CD4-positive, alpha-beta T cell treated with Interleukin-4 for 4 hours (primary cell): Measurements from ENCODE around the gene MARVELD1.
"Not testable (repeated sequence)": the region's sequence is repeated elsewhere in the genome, so short reads cannot be mapped to it uniquely, and the experiment has no call there.

Source experiments
- DNase-seq: peaks from one replicate; pipeline ENCODE4 v3.0.0-alpha.2; 2020

MARVELD1 gene

DNA sequence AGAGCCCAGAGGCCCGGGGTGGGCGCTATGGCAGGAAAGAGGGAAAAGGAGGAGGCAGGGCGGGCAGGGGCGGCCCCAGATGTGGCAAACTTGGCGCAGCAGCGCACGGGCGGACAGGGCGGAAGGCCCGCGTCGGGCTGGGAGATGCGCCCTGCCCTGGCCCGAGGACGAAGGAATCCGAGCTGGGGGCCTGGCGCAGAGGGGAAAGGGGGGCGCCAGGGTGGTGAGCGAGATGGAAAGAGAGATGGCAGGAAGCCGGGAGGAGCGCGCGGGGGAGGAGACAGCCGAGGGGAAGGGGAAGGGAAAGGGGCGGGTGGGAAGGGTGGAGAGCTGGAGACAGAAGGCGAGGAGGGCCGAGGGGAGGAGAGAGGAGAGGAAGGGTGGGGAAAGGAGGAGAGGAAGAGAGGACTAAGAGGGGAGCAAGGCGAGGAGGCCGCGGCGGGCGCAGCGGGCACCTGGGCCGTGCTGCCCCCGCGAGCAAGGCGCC lies at the start of gene MARVELD1:
Gene MARVELD1 (plus strand): TSS at position 392 of the 487 bp plus-strand sequence. CDS start 147 bp downstream, outside the sequence.
- DNase-seq = no peak

DNA sequence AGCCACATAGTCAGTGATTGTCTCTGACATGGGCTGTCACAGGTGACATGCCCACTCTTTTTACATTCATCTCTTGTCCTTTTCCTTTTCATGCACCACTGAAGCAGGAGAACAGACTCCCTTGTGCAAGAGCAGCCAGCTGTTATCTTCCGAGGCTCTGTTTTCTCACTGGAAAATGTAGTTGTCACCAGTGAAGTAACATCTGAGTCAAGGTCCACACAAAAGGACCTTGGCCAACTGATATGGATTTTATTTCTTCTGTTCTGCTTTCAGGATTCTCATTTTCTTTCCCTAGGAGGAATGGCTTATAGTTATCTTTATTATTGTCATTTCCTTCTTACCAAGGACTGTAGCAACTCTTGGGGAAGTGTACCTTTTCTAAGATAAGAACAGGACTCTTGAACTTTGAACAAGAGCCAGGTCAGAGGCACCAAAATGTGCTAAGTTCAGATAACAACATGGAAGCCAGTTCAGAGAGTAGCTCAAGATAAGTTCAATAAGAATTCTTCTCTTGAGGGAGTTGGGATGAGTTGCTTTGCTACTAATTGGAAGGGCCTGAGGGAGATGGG lies 49.2 kb upstream of the MARVELD1 start:
- DNase-seq = no peak

- DNase-seq = no peak
These were observed 46.5 kb upstream of the MARVELD1 start for GRCh38 chr10:97666992-97667391.

DNA sequence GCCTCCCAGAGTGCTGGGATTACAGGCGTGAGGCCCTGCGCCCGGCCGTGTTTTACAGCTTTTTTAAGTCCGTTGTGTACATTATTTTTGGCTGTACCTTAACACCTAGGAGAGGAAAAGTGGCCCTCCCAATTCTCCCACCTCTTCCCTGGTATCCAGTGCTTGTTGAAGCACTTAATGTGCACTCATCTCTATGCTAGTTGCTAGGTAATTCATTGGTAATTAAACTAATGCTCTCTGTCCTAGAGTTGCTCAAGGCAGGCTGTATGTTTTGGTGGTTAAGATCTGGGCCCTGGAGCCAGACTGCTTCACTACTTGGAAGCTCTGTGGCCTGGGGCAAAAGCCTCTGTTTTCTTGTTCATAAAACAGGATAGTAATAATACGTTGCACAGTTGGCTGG lies 46.1 kb upstream of the MARVELD1 start:
- no peak for DNase-seq

DNA sequence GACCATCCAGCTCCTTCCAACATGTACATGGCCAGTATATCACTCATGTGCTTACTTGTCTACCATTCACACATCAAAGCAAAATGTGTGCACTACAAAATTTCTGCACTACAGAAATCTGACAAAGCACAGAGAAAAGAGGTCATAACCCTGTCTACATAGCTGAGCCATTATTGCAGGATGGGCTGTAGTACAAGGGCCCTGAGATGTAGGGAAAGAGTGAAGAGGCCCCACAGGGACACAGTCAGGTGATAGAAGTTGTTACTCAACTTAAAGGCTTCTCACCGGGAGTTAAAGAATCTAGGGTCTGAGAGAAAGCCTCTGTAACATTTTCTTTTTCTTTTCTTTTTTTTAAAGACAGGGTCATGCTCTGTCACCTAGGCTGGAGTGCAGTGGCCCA lies 44.0 kb upstream of the MARVELD1 start:
- no peak for DNase-seq

- DNase-seq = no peak
These were observed 39.6 kb upstream of the MARVELD1 start for GRCh38 chr10:97673736-97674525.

DNA sequence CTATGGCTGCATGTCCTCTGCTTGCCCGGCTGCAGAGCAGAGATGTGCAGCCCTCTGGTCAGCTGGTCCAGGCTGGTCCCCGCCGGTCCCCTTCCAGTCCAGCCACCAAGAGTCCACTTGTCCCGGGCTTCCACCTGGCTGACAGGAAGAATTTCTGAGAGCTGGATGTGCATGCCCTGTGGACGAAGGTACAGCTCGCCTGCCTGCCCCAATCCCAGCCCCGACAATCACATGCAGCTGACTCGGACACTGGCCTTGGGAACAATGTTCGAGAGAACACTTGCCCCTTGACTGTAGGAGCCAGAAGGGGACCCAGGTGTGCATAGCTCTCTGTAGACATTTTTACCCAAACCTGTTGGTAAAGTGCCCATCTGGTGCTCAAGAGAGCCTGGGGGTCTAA lies 38.3 kb upstream of the MARVELD1 start:
- DNase-seq = no peak

- peak; percentile 55 for DNase-seq
These were observed 36.6 kb upstream of the MARVELD1 start for GRCh38 chr10:97676770-97677581.

DNA sequence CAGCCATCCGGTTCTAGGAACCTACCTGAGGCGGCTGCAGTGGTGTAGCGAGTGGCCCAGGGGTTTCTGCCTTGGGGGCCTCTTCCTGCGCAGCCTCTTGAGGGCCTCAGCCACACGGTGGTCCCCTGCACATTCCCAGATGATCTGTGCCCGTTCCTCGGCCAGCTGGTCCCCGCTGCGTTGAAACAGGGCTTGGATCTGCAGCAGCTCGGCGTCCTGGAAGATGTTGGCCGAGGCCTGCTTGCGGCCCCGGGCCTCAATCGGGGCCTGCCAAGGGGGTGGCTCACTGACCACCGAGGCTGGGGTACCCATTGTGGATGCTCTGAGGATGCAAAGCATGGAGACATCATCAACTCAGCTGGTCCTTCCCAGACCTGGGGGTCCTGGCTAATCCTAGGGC lies 33.9 kb upstream of the MARVELD1 start:
- DNase-seq = no peak

- no peak for DNase-seq
These were observed 31.5 kb upstream of the MARVELD1 start for GRCh38 chr10:97682042-97682441.

- DNase-seq = no peak
These were observed 29.8 kb upstream of the MARVELD1 start for GRCh38 chr10:97683556-97684367.

GRCh38 chr10:97684368-97684713 lies 29.2 kb upstream of the MARVELD1 start:
- not testable (repeated sequence) for DNase-seq

DNA sequence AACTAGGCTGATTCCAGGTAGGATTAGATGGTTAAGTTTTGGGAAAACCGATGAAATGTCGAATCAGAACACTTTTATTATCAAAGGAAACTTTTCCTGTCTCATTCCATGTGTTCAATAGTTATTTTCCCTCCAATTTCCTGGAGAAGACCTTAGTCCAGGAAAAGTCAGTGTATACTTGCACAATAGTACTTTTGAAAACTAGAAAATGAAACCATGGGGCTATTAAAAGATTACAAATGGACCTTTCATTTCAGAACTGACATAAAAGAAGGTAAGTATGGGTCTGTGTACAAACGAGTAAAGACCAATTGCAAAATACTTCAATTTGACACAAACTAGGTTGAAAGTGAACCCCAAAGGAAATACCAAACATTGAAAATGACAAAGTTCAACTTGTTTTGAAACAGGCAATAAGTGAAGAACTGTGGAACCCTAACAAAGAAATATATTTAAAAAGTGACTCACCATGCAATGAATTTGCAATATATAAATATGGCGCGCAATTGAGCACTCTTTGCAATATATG lies 28.6 kb upstream of the MARVELD1 start:
- DNase-seq = no peak

DNA sequence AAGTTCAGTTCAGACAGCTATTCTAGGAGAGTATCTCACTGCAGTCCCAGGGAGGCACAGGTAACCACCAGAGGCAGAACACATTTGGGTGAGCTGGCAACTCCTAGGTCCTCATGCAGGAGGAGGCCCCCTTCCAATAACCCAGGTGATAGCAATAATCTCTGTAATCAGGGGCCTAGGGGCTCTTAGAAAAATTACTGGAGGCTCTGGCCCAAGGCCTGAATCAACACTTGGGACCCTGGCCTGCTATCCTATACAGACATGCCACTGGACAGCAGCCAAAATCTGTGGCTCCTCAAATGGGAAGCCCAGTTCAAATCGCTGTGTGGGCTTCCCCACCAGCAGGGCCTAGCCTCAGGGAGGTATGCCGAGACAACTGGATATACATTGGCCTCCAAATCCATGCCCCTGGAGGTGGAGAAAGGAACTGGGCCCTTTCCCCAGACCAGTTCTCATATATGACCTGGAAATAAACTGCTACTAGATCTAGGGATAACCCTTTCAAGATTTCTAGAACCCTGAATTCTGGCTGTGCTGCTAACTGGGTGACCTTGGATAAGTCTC lies 28.1 kb upstream of the MARVELD1 start:
- no peak for DNase-seq

- peak; percentile 29 for DNase-seq
These were observed 27.1 kb upstream of the MARVELD1 start for GRCh38 chr10:97686301-97686961.

DNA sequence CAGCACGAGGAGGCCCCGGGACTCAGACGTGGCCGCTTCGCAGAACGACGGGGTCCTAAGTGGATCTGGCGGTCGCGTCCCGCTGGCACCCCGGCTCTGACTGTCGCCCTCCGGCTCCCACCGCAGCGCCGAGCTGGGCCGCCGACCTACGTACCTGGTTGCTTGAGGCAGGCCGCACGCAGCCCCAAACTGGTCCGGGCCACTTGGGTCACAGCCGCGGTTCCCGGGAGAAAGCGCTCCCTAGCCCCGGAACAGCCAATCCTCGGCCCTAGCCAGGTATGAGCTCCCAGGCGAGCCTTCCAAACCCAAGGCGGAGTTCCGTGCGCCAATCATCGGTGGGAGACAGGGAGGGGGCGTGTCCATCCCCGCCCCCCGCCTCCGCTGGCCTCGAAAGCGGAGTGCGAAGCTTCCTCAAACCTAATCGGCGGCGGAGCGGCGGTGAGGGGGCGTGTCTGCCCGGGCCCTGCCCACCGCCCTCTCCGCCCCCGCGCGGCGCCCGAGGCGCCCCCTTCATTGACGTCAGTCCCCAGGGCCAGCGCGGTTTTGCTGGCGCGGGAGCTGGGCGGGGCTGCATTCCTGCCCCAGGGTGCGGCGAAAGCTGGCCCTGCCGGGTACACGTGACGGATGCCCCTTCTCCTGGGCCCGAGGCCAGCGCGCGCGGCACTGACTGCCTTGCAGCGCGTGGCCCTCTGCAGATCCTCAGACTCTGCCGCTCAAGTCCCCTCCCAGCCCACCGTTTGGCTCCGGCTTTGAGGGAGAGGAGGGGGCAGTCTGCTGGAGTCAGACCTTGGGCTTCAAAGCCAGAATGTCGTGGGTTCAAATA lies 26.4 kb upstream of the MARVELD1 start, which contains the start of gene AVPI1:
Gene AVPI1 (minus strand): TSS at position 280 of the 823 bp plus-strand sequence. CDS start 7,336 bp downstream, outside the sequence.
- DNase-seq = peak; percentile 93

DNA sequence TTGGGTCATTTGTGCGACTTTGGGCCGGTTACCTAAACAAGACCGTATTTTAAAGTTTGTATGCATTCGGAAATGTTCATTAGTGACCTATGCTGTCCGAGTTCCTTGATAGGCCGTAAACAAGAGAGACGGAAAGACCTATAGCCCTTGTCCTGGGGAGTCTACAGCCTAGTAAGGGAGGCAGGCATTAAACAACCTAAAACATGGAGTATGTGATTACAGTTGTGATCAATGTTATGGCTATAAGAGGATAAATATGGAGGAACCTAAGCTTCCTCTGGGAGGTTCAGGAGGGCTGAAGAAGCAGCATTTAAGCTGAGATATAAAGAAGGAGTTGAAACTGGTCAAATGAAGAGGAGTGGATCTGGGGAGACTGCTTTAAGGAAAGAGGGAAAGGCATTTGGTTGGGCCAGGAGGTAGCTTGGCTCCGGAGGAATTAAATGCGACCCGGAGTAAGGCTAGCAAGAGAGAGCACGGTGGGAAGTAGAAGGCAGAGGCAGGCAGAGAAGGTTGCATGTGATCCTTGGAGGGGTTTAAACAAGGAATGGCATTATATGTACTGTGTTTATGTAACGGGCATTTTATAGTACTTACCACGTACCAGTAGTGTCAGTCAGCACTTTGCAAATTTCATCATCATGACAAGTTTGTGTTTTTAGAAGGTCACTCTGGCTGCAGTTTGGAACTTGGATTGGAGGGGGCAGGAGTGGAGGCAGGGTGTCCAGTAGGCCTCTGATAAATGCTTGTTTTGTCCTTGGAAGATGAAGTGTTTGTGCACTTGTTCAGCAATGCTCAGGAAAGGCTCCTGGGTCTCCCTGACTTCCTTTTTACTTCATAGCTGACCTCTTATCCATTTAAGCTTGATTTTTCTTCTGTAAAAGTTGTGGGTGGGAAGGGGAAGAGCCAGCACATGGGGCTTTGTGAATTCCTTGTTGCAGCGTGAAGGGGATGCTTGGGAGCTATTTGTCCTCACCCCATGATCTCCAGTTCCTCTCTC lies 25.4 kb upstream of the MARVELD1 start:
- no peak for DNase-seq

DNA sequence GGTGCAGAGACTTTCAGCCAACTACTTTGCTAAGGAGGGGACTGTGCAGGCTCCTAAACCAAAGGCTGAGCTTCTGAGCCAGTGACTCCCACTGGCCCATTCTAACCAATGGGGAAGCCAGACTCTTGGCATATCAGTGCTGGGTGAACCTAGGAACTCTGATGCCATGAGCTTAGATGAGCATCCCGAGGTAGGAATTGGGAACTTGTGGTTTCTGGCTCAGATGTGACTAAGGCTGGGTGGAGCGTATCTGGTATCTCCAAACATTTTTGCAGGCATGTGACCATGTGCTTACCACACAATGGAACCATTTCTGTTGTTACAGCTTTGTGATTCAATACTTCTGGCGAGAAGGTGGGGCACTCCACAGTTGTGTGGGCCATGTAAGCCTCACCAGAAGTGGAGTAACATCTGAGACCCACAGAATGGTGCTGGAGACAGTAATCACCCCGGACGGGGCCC lies 23.9 kb upstream of the MARVELD1 start:
- DNase-seq = no peak

DNA sequence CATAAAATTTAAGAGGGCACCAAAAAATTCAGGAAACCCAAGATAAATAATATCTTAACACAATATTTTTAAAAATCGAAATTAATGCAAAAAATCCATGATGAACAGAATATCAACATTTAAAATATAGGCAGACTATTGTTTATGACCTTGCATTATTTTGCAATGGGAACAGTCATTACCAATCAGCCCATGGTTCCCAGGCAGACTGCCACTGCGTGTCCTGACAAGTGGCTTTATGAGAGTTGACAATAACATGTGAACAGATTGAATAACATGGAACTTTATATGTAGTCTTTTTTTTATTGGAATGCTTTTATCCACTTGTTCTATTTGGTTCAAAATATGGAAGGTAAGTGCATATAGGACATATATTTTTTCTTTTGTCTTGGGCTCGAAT lies 23.4 kb upstream of the MARVELD1 start:
- no peak for DNase-seq
